ENCODE results near the gene ATP13A3.

ATP13A3 gene

DNA sequence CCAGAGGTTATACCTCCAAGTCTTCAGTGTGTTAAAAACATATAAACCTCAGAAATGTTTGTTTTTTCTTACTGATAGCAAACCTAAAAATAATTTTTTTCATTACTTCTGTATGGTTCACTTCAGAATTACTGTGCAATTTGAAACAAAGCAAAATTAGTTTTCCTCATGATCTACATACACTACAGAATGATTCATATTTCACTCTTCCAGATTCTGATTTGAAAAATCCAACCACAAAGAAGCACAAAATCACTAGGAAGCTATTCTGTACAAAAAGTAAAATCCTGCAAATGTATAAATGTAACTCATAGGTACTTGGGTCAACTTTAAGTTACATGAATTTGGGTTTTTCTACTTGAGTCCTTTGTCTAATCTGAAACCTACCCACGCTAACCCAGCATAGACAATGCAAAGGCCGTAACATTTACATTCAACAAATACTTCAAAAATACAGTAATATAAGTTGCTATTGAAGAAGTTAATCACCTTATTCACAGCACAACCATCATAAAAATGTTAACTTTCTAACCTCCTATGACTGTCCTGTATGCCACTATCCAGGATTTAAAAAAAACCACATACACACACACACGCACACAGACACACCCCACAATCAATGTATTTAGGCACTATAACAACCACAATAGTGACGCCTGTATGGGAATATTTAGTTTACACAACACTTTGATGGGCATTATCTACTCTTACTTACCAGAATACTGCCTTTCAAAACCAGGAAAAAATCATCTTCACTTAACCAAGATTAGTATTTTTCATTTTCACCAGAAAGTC is 11.5 kb downstream of the ATP13A3 start:
- no peak for DNase-seq (ENCODE audit: low spot score)

DNA sequence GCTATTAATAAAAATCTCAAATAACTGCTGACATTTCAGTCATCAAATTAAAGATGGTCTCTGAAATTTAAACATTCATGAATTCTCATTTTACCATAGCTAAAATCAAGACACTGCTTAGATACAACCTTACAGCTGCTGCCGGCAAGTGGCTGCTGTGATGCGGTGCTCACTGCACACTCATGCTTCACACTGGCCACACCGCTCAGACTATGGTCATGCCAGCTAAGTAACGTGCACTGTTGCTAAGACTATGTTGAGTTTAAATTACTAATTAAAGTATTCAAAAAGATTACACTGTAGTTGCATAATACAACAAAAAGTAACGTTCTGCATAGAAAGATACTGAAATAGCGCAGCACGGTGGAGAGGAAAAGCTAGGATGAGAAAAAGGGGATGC is 12.1 kb downstream of the ATP13A3 start:
- no peak for DNase-seq (ENCODE audit: low spot score)

DNA sequence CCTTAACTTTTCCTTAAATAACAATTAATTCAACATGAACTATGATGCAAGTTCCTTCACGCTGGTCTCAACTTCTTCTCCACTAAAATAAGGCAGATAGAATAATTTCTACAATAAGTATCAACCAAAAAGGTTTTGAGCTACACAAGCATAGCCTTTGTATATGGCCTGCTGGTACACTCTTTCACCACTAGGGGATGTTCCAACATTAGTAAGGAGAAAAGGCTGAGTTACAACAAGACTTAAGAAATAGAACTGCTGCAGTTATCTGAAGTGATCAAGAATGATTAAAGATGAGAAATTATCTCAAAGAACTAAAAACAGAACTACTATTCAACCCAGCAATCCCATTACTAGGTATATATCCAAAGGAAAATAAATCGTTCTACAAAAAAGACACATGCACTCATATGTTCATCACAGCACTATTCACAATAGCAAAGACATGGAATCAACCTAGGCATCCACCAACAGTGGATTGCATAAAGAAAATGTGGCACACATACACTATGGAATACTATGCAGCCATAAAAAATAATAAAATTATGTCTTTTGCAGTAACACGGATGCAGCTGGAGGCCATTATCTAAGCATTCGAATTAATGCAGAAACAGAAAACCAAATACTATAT is 14.4 kb downstream of the ATP13A3 start:
- no peak for DNase-seq (ENCODE audit: low spot score)

DNA sequence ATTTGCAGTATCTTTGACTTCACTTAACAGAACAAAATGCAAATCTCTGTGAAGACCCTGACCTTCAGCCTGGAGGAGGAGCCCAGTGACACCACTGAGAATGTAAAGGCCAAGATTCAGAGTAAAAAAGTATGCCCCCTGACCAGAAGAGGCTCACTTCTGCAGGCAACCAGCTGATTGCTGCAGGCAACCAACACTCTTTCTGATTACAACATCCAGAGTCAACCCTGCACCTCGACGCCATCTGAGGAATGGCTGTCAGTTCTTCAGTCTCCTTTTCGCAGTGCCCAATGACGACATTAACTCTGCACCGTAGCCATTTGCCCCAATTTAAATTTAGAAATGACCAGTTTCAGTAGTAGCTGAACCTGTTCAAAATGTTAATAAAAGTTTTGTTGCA is 14.9 kb downstream of the ATP13A3 start:
- no peak for DNase-seq (ENCODE audit: low spot score)

DNA sequence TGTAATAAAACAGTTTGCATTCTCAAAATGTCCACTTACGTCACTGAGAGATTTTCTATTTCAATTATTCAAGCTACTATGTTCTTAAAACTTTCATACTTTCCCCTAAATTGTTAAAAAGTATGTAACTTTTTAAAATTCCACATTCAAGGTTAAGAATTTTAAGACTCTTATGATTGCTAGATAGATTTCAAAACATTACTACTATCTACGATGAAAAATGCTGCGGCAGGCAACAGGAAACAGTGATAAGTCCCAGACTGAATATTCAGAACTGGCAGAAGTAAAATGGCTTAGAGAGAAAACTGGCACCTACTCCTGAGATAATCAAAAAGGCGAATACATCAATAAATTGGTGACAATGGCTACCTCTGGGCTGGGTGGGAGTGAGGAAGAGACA is 16.2 kb downstream of the ATP13A3 start:
- DNase-seq (ENCODE audit: low spot score) = no peak

DNA sequence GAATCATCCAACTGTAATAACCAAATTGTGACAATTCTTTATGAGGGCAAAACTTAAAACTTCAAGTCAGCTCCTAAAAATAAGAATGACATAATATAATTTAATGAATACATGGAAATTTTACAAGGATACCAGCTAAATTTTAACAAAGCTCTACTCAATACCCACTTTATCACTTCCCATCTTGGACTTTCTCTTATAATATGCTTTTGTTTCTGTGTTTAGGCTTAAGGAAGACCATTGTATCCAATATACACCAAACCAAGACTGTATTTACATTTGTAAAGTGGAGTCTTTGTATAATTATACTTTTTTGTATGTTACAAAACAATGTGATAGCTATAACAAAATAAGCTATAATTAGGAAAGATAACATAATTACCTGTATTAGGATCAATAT is 16.8 kb downstream of the ATP13A3 start:
- no peak for DNase-seq (ENCODE audit: low spot score)

DNA sequence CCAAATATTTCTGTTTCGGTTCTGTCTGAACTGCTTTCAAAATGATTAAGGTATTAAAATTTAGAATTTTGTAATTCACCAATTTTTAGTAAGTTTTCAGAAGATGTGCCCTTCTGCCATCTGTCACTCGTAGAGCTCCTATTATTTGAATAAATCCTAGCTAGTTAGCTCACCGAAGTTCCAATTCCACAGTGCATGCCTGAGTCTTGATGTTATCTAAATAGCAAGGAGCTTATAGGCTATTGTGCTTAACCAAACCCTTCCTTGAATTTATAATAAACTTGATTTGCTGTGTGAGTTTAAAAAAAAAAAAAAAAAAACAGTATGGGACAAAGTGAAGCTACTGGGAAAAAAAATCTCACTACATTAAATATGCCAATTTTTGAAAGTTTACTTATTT is 18.7 kb downstream of the ATP13A3 start:
- DNase-seq (ENCODE audit: low spot score) = no peak

DNA sequence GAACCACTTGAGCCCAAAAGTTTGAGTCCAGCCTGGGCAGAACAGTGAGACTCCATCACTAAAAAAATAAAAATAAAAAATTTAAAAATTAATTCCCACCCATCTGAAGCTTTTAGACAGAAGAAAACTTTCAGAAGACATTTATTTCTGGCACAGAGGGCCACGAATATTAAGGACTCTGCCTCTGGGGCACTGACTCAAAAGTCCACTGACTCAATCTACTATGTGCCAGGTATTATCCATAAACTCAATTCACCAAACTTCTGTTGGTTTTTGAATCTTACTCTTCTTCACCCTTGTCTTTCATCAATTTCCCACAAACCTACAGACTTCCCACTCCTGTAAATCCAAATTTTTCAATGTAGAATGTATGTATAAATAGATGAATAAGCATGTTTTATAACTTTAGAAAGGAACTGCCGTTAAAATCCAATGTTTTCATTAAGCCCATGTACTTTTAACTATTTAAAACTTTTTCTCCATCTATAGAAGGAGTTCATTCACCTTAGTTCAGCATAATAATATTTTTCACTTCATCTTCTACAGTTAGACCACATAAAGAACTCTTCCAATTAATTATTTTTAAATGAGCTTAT is 19.9 kb downstream of the ATP13A3 start:
- DNase-seq (ENCODE audit: low spot score) = no peak

DNA sequence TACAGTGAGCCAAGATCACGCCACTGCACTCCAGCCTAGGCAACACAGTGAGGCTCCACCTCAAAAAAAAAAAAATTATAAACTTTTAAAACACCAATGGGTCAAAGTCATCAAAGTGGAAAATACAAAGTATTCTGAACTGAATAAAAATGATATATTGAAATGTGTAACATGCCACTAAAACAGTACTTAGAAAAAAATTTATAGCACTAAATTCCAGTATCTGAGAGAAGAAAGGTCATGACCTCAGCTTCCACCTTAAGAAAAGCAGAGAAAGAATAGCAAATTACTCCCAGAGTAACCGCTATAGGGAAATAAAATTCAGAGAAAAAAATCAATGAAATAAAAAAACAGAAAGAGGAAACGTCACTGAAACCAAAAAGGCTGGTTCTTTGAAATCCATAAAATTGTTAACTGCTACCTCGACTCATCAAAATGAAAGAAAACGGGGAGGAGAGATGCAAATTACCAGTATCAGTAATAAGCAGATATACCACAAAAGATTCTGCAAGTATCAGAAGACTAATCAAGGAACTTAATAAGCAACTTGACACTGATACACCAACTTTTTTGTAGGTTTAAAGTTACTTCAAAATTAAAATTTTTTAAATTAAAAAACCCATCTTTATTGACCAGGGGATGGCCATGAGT is 20.8 kb downstream of the ATP13A3 start:
- DNase-seq (ENCODE audit: low spot score) = no peak

DNA sequence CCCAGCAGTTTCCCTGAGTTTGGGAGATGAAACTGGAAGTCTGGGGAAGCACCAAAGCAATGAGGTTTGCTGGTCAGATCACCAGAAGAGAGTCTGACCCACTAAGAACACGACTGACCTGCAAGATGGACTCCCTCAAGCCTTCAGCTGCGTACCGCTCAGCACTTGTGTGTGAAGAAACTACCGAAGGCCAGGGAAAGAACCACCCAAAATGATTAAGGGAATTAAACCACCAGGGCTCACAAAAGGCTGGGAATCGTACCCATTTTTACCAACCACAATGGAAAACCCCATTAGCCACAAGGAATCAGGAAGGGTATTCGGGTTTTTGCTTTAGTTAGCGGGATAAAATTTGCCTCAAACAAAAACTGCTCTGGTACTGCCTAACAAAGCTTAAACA is 21.6 kb downstream of the ATP13A3 start:
- no peak for DNase-seq (ENCODE audit: low spot score)

DNA sequence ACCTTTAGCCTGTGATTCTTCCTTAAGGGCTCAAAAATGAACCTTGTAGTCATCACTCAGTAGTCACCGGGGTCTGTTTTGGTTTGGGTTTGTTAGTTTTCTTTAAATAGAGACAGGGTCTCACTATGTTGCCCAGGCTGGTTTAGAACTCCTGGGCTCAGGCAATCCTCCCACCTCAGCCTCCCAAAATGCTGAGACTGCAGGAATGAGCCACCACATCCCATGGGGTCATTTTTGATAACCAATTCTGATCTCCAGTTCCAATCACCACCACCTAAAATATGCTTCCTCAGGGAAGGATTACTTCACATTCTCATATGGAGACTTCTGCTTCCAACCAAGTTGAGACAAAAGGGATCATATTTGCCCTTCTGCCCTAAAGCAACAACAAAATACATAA is 22.1 kb downstream of the ATP13A3 start:
- no peak for DNase-seq (ENCODE audit: low spot score)

DNA sequence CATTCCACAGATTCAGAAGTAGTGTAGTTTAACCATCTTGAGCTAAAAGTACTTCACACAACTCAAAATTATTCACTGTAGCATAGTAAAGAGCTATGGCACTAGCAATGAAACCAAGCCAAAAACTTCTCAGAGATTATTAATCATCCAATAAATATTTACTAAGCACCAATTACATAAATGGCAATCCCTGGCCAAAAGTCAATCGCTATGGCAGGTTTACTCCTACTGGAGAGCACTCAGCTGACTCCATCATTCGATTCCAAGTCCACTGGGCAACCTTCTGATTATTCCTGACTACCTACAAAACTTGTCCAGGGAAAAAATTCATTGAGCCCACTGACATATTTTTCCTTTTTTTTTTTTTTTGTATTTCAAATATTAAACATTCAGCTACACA is 23.9 kb downstream of the ATP13A3 start:
- DNase-seq (ENCODE audit: low spot score) = no peak

DNA sequence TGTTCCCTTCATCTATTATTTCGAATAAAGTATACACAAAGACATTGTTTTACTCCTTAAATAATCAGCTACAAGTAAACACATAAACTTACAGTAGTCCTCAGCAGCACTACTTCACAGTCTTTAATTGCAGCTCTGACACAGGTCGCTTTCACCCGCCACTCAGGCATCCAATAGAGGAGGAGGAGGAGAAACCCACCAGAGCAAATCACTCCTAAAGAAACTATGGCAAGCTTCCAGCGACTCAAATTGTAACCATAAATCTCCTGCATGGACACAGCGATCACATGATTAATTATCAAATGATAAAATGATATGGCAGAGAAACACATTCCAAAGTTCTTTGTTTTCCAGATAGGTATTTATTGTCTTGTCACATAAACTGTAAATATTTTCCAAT is 26.2 kb downstream of the ATP13A3 start:
- no peak for DNase-seq (ENCODE audit: low spot score)

DNA sequence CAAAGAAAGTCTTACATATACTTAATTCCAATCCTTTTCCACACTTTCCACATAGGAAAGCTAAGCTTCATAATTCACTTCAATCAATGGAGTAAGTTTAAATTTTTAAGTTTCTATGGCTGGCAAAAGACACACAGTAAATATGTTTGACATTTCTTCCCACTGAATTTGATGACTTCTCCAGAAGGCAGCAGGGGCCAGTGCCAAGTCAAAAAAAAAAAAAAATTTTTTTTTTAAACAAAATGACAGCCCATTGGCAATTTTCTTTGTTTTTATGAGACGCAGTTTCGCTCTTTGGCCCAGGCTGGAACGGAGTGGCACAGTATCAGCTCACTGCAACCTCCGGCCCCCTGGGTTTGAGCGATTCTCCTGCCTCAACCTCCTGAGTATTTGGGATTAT is 28.7 kb downstream of the ATP13A3 start:
- no peak for DNase-seq (ENCODE audit: low spot score)

DNA sequence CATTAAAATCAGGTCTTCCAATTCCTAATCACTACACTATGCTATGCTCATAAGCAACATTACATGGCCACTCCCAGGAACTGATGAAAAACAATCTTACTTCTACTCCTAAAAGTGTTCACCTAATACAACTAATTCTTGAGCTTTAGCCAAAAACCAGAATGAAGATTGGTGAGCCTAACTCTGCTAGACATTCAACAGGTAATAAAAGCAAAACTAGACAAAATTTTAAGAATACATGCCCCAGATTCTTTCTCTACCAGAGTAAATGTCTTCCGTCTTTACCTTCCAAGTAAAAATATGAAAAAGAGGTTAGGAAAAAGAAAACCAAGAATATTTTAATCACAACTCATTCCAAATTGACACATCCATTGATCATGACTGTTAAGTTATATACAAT is 31.3 kb downstream of the ATP13A3 start:
- DNase-seq (ENCODE audit: low spot score) = no peak

DNA sequence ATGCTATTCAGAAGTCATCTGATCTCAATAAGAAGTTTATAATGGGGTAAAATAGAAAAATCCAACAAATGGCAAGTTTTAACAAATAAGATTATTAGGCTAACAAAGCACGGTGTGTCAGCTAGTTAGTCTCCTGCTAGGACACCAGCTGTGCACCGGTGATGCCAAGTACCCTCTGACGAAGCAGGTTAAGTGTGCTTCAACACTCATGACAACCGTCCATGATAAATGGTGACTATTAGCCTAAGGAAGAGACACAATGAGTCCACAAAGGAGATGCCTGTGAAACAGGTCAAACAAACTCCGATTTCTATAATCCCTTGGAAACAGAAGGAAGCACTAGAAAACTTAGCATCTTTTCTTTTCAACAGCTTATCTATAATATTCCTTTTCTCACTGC is 36.5 kb downstream of the ATP13A3 start:
- no peak for DNase-seq (ENCODE audit: low spot score)

DNA sequence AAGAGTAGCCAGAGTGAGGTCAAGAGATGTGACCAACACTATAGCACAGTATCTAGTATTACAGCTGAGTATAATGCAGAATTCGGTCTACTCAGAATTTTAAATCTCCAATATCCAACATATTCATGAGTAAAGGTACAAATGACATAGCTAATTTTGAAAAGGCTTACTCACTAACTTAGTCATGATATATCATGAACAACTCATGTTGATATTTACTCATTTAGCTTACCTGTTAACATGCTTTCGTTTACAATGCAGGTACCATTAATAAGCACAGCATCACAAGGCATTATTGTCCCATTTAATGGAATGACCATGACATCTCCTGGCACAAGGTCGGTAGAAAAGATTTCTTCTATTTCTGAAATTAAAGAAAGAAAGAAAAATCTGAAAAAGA is 36.9 kb downstream of the ATP13A3 start:
- DNase-seq (ENCODE audit: low spot score) = no peak

DNA sequence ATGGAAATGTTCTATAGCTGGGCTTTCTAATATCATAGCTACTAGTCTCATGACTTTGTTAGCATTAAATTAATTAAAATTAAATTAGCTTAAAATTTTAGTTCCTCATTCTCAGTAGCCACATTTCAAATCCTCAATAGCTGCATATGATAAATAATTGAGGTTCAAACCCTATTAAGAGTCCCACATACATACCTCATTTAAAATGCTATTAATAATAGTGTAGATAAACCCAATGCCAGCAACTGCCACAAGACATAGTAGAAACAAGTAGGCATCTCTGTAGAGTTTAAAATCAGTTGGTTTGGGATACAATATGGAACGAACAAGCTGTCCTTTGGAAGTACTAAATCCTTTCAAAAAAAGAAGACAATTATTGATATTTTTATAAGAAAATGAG is 39.1 kb downstream of the ATP13A3 start:
- DNase-seq (ENCODE audit: low spot score) = no peak

DNA sequence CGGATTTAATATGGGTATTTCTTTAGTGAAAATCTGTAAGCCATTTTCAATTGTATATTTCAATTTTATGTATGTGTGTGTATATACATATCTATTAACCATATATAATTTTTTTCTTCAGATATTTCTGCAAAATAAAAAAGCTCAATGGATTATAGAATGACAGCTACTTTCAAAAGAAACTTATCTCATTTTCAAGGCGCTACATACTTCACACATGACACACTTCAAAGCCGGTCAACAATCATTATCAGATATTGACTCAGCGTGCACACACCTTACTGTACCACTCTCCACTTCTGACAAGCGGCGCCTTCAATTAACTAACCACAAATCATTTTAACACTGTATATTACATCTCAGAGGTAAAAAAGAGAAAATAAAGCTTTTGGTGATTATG is 39.6 kb downstream of the ATP13A3 start:
- DNase-seq (ENCODE audit: low spot score) = no peak

DNA sequence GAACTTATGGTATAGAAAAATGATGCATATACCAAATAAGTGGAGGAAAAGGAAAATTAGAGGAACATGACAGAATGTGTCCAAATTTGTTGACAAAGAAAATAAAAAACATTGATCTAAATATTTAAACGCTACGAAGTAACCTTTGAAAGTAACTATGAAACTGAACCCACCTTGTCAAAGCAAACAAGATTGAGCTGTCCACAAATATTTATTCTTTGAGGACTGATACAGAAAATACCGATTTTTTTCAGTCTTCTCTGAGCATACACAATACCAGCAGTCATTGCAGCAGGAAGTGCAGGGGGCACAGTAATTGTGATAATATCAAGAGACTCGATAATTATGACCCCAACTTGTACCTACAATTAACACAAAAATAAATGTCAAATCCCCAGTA is 40.0 kb downstream of the ATP13A3 start:
- no peak for DNase-seq (ENCODE audit: low spot score)

DNA sequence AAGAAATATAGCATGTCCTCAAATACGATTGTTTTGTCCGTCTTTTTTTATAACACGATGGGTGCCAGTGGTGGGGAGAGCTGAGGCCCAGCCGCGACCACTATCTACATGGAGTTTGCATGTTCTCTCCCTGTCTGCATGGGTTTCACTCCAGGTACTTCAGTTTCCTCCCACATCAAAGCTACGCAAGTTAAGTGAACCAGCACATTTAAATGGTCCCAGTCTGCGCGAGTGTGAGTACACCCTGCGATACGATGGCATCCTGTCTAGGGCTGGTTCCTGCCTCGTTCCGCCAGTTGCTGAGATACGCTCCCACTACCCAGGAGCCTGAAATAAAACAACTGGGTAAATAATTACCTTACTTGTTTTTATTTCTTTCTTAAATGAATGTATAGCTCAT is 40.6 kb downstream of the ATP13A3 start:
- DNase-seq (ENCODE audit: low spot score) = no peak

DNA sequence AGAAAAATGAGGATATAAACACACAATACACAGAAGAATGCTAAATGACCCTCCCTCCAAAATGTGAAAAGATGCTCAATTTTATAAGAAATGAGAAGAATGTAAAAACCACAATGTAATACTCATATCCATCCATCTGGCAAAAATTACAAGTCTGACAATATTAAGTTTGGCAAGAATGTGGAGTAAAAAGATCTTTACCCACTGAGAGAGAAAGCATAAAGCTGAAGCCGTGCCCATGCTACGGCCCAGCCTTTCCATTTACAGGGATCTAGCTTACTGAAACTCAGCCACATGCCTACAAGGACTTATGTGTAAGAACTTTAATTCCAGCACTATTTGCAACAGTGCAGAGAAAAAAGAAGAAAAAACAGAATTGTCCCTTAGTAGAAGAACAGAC is 42.9 kb downstream of the ATP13A3 start:
- DNase-seq (ENCODE audit: low spot score) = no peak

DNA sequence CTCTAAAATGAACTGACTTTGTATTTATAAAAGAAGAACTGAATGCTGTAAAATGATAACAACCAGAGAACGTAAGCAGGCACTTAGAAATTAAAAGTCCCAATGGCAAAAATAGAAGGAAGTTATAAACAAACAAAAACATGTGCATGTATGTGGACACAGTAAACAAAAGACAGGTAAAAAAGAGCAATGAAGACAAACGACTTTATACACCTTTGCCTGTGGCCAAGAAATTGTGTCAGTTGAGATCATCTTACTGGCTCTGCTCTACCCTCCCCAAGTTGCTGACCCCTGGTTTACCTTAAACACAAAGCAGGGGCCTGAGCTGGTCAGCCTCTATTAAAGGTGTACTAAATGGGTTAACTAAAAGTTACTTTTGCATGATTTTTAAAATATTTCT is 46.0 kb downstream of the ATP13A3 start:
- DNase-seq (ENCODE audit: low spot score) = no peak
